GM18498 (cell line): ENCODE data around the gene SUB1.
A peak's percentile ranks its signal among the peaks of the same experiment; 100 is the strongest.
"Not testable (repeated sequence)": the region's sequence is repeated elsewhere in the genome, so short reads cannot be mapped to it uniquely, and the experiment has no call there.

Experiments used
- ATAC-seq: cut with Tn5 transposase; IDR thresholded peaks from one replicate; pipeline ENCODE4 v1.9.1; 2021; ENCODE audit warnings: mild to moderate bottlenecking, moderate library complexity; ENCODE audit not compliant: unreplicated experiment

SUB1 gene

GRCh38 chr5:32585446-32586275 lies at the start of gene SUB1:
TSS of gene SUB1 (plus strand) at chr5:32585557. CDS start at chr5:32588513, 2,956 bp downstream.
- peak; percentile 47 for ATAC-seq

GRCh38 chr5:32536246-32536645 lies 49.1 kb upstream of the SUB1 start:
- no peak for ATAC-seq

- ATAC-seq: peak; percentile 23
Measured at GRCh38 chr5:32537437-32538029, 47.8 kb upstream of the SUB1 start.

- ATAC-seq: peak; percentile 80
Measured at GRCh38 chr5:32538031-32538547, 47.3 kb upstream of the SUB1 start.

- no peak for ATAC-seq
Measured at GRCh38 chr5:32539981-32540845, 45.1 kb upstream of the SUB1 start.

- no peak for ATAC-seq
Measured at GRCh38 chr5:32541241-32541640, 44.1 kb upstream of the SUB1 start.

- peak; percentile 70 for ATAC-seq
Measured at GRCh38 chr5:32542216-32543059, 42.9 kb upstream of the SUB1 start.

- ATAC-seq: no peak
Measured at GRCh38 chr5:32543291-32543690, 42.1 kb upstream of the SUB1 start.

- ATAC-seq: no peak
Measured at GRCh38 chr5:32545102-32545800, 40.1 kb upstream of the SUB1 start.

GRCh38 chr5:32551194-32551593 lies 34.2 kb upstream of the SUB1 start:
- no peak for ATAC-seq

- ATAC-seq: no peak
Measured at GRCh38 chr5:32551865-32552264, 33.5 kb upstream of the SUB1 start.

GRCh38 chr5:32552491-32552890 lies 32.9 kb upstream of the SUB1 start:
- not testable (repeated sequence) for ATAC-seq

- no peak for ATAC-seq
Measured at GRCh38 chr5:32552936-32553335, 32.4 kb upstream of the SUB1 start.

- ATAC-seq: not testable (repeated sequence)
Measured at GRCh38 chr5:32554181-32554780, 31.1 kb upstream of the SUB1 start.

- not testable (repeated sequence) for ATAC-seq
Measured at GRCh38 chr5:32556543-32556942, 28.8 kb upstream of the SUB1 start.

- no peak for ATAC-seq
Measured at GRCh38 chr5:32559411-32559810, 25.9 kb upstream of the SUB1 start.

GRCh38 chr5:32559921-32560320 lies 25.4 kb upstream of the SUB1 start:
- ATAC-seq: no peak

GRCh38 chr5:32562056-32562455 lies 23.3 kb upstream of the SUB1 start:
- no peak for ATAC-seq

GRCh38 chr5:32562843-32563242 lies 22.5 kb upstream of the SUB1 start:
- ATAC-seq: no peak
